Measurements from ENCODE around the gene PTPRT.

PTPRT gene

DNA sequence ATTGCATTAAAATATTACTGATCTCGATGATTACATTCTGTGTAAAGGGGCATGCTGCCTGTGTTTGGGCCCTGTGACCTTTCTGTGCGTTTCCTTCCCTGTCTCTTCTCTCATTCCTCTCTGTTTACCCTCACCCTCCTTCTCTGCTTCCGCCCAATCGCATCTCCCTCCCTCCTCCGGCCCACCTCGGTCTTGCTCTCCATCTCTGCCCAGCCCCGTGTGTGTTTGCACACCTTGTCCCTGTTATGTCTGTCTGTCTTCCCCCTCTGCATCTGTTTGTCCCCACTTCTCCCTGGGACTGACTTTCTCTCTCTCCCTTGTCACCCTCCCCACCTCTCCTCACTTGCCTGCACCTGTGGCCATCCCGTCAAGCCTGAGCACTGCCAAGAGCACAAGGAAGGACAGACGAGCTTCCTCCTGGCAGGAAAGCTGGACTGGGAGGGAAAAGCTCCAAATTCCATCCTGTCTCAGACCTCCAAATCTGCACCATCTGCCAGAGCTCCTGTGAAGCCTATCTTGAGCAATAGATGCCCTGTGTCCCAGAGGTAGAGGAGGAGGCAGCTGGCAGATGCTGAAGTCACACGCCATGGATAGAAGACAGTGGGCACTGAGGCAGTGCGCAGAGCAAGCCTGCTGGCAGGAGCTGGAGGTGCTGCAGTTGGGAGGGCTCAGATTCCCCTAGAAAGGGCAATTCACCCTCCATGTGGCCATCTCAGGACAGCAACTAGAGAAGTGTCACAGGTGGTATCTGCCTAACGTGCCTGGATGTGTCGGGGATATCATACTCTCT, 172.3 kb downstream of the PTPRT start:
- FAIRE-seq: no peak

DNA sequence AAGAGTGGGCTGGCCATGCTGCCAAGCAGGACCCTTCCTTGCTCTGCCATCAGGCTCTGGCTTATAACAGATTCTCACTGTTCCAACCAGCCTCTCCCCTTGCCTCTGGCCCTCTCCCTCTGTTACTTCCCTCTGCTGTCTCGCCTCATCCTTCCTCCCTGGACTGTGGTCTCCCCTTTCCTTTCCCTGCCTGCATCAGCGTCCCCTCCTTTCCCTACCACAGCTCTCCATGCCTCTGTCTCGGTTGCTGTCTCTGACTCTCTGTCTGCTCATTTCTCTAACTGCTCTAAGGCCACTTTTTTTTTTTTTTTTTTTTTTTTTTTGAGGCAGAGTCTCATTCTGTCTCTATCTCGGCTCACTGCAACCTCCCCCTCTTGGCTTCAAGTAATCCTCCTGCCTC, 173.4 kb downstream of the PTPRT start:
- no peak for FAIRE-seq

DNA sequence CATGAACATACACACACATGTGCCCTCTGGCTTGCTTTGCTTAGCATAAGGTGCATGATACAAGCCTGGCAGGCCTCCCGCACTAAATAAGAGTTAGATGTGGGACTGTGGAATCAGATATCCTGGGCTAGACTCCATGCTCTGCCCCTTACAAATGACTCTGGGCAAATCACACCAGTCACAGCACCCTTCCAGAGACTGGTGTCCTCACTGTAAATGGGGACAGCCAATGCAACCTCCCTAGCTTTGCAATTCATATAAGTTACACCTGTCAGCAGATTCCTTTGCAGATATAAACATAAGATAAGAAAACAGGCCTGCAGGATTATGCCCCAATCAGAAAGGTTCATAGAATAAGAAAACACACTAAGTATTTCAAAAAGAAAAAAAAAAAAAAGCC, 174.1 kb downstream of the PTPRT start:
- no peak for FAIRE-seq

DNA sequence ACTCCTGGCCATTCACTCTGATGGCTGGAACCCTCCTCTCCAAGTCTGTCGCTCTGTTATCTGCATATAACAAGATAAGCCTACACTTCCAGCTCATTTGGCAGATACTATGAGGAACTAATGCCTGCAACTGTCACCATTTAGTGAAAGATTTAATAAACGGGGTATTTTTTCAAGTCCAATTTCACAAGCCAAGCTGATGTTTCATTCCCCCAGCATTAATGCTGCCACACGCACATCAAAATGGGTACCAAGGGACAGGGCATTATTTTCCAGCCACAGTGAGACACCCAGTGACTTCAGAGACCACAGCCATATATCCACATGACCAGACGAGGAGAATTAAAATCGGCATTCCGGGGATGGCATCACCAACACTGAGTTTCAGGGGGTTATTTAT, 175.5 kb downstream of the PTPRT start:
- FAIRE-seq: no peak

DNA sequence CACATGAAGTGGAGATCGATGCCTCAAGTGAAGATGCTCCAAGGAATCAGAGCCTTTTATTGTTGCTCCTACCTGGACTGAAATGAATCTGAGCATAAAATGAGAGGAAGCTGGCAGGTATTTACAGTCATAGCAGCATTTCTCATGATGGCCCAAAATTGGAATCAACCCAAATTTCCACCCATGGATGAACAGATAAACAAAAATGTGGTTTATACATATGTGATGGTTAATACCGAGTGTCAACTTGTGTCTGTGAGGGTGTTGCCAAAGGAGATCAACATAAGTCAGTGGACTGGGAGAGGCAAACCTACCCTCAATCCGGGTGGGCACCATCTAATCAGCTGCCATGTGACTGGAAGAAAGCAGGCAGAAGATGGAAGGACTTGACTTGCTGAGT, 178.2 kb downstream of the PTPRT start:
- no peak for FAIRE-seq

DNA sequence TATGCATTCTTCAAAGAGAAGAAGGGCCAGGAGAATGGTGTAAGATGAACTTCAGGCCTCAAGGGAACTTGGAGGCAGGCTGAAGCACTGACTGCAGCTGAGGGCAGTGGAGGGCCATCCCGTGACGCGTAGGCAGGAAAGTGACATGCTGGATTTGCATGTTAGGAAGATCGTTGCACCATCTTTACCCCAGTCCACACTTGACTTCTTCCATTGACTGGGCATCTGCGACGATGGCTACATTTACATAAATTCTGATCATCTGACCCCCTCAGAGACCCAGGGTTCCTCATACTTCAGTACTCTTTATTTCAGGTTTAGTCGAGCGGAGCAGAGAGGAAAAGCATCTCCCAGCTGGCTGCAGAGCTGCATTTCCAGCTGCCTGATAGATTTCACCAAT, 180.2 kb downstream of the PTPRT start:
- no peak for FAIRE-seq

DNA sequence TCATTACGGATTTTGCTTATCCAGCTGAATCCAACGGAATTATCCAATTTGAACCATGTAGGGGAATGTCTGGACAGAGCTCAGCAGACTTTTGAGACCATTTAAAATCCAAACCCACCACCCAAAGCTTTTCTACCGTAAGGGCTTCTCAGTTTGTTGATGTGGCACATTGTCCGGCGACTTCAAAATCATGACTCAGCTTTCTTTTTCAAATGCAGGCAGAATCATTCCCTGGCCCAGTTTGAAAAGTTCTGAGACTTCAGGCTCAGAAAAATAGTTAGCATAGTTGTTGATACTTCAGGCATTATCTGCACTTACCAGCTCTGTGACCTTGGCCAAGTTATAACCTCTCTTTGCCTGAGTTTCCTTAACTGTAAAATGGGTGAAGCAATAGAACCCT, 182.2 kb downstream of the PTPRT start:
- FAIRE-seq: no peak

DNA sequence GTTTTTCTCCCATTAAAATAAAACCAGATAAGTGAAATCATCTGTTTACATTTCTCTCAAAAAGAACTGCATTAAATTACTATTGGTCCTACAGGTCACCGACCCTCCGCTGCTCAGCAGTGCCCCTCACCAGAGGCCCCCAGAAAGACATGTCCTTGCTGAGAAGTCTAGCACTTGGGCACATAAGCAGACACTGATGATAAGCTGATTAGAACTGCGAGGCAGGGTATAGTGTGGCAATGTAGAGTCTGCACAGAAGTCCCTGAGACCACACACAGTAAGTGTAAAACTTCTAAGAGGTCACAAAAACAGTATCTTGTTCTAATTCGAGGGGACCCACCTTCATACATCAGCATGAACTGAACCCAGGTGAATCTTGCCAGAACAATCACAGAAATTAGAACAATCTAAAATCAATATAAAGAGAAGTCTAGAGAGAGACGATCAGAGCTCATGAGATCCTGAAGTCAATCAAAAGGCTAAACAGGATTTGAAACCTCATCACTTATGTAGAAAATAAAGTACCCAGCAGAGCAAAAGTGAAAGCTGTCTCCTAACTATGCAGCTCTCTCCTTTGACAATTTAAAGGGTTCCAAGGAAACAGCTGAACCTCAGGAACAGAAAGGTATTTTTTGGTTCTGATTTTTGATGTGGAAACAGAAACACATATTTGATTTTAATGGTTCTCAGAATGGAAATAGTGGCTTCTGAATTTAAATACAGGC, 182.9 kb downstream of the PTPRT start:
- no peak for FAIRE-seq

DNA sequence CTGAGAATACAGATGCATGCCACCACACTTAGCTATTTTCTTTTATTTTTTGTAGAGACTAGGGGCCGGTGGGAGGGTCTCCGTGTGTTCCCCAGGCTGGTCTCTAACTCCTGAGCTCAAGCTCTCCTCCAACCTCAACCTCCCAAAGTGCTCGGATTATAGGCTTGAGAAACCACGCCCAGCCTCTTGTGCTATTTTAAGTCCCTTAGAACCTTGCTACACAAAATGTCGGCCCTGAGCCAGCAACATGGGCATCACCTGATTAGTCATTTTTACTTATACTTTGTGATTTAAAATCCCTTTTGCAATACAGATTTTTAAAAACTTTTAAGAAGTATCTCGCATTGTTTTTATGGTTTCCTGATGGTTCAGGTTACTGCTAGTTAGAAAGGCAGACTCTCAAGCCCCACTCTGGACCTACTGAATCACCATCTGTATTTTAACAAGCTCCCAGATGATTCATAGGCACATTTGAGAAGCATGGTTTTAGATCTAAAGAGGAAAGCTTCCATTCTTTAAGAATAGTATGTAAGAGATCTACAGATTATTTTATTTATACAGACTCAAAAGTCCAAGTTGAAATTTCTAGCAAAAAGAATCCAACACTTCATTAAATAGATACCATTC, 186.3 kb downstream of the PTPRT start:
- no peak for FAIRE-seq

DNA sequence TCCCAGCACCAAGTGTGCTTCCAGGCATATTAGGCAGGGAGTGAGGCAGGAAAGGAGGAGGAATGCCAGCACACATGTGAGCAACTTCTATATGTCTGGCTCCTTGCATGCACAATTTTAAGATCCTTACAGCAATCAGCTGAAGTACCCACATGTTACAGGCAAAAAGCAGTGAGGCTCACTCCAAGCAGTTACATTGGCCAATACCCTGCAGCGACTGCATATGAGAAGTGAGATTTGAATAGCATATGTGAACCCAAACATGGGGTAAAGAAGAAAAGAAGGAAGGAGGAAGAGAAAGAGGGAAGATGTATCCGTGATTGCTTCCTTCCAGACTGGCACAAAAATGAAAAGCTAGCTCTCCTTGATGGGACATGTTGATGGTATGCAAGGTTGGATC, 193.6 kb downstream of the PTPRT start:
- FAIRE-seq: no peak

DNA sequence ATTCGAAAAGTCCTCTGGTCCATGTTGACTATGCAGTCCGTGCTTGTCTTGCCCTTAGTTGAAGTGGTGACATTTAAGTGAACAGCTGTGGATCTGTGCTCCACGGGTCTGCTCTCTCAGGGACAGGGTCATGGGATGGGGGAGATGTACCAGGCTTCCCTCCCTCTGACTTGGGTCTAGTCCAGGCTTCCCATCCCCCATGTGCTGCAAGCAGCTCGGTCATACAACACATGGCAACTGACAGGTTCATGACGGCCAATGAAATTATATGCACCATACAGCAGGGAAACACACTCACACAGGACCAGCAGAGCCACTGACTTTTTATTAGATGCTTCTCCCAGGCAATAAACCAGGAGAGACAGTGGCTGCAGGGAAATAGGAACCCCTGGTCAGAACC, 201.4 kb downstream of the PTPRT start:
- FAIRE-seq: no peak

DNA sequence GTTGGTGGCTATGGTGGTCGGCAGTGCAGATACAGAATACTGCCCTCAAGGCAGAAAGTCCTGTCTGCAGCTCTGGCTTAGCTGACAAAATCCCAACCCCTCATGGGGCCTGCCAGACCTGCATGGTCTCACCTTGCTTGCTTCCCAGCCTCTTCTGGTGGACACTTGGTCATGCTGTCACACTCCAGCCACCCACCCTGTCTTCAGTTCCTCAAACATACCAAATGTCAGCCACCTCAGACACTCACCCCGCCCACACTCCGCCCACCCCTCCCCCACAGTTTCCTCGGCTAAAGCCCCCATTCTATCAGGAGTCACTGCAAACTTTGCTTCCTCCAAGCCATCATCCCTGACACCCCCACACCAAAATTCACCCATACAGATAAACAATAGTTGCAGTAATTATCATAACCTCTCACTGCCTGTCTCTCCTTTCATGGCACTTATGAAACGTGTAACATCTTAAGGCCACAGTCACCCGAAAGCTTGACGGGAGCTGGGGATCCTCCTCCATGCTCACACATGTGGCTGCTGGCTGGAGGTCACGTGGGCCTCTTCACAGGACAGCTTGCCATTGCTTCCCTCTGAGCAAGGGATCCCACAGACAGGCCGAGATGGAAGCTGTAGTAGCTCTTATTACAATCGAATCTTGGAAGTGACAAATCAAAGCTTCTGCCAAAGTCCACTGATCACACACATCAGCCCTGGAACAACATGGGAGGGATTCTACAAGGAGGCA, 202.2 kb downstream of the PTPRT start:
- FAIRE-seq: no peak

DNA sequence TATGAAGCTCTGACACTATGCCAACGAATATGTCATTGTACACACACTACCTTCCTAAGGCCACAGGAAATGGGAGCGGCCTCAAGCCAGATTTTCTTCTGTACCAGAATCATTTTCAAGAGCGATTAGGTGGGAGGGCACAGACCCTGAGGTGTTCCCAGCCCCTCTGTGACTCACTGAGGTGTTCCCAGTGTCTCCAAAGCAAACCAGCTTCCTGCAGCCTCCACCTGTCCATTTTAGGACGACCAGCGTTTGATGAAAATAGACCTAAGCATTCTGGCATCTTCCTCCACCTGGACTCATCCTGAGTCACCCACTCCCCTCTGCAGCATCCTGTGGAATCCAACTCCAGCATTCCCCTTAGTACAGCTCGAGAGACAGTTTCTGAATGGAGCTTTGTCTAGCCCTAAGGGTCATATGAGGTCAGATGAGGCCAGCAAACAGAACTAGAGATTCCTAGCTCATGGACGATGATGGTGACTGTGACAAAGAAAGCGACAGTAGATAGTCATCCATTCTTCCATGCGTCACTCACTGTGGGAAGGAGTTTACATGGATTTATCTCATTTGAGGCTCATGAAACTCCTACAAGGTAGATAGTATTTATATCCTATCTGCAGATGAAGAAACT, 203.4 kb downstream of the PTPRT start:
- no peak for FAIRE-seq

DNA sequence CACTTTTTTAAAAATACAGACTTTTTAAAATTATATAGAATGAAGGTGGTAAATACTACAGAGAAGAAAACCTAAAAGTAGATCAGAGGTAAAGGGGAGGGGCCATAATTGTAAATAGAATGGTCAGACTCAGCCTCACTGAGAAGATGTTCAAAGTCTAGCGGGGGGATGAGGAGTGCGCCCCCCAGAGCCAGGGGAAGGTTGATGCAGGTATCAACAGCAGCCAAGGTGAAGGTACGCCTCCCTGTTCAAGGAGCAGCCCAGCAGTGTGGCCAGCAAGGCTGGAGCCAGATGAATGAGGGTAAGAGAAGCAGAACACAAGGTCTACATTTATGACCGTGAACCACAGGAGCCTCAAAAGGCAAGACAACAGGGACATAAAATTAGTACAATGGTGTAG, 204.1 kb downstream of the PTPRT start:
- no peak for FAIRE-seq

DNA sequence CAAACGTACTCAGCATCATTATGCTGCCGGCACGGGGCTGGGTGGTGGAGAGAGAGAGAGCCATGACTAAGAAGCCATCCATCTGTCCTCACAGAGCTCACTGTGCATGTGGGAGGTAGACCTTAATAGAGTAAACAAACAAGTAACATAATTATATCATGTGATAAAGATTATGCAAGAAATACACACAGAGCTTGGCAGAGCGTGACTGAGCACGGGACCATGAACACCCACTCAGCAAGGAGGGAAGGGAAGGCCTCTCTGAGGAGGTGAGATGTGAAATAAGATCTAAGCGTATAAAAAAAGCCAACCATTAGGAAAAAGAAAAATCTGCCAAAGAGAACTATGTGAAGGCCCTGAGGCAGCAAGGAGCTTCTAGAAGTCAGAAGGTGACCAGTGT, 207.5 kb downstream of the PTPRT start:
- no peak for FAIRE-seq

DNA sequence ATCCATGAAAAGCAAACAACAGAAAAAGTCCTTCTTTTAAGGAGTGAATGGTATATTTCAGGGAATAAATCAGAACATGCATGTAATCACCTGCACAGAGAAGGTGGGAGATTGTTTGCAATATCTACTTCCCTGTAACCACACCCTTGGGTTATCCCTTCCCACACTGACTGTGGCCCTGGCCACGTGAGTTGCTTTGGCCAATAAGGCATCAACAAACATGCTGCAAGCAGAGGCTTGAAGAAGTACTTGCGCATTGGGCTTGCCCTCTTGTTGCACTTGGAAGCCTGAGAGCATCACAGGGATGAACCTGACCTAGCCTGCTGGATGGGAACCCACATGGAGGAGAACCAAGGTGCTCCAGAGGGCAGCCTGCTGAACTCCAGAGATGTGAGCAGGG, 208.5 kb downstream of the PTPRT start:
- FAIRE-seq: no peak

DNA sequence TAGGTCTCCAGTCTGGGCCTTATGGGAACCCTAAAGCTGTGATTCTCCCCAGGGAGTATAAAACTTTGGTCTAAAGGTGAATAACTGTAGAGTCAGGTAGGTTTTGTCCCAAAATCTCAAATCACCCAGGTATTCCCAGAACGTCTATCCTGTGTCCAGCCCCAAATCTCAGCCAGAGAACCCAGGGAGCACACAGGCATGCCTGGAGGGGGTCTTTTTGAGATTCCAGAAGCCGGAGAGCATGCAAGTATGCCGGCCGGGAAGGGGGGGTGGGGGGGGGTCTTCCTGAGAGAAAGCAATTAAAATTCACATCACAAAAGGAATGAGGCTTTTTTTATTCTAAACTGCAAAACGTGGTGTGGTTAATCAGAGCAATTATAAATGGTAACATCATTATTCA, 210.0 kb downstream of the PTPRT start:
- no peak for FAIRE-seq

DNA sequence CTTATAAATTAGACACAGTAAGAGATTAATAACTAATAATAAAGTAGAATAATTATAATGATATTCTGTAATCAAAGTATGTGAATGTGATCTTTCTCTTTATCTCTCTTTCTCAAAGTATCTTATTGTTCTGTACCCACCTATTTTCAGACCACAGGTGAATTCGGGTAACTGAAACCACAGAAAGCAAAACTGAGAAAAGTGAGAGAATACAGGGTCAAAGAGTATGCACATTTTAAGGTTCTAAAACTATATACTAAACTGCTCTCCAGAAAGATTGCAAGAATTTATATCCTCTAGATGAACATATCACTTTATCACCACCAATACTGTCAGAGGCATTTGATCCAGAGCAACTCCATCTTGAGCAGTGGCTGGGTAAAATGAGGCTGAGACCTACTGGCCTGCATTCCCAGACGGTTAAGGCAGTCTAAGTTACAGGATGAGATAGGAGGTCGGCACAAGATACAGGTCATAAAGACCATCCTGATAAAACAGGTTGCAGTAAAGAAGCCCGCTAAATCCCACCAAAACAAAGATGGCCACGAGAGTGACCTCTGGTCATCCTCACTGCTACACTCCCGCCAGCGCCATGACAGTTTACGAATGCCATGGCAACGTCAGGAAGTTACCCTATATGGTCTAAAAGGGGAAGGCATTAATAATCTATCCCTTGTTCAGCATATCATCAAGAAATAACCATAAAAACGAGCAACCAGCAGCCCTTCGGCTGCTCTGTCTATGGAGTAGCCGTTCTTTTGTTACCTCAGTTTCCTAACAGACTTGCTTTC, 211.3 kb downstream of the PTPRT start:
- FAIRE-seq: no peak

DNA sequence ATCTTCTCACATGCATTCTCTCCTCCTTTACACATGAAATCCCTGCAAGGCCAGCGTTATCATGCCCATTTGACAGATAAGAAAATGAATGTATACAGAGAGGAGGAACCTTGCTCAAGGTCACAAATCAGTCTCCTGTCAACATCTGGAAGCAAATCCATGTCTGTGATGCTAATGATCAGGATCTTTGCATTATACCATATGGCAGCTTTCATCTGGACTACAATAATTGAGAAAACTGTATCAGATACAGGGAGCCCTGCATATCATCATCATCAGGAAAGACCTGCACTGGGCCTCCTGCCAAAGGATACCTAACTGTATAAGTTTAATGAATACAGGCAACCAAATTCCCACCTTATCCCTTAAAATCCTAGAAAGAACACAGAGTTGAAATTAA, 213.7 kb downstream of the PTPRT start:
- no peak for FAIRE-seq

DNA sequence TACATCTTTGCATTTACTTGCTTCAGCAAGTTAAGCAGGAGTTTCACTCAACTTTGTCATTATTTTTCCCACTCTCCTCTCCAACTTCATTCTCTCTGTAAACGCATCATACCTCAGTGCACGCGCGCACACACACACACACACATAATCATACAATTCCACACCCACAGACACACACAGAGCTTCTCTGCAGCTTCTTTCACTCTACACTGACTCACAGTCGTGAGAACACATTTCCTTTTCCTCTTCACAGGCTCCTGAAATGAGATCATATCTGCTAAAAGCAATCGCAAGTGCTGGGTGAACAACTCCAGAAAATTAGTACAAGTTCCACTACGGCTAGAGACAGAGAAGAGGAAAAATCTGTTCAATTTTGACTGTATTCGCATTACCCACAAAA, 215.4 kb downstream of the PTPRT start:
- FAIRE-seq: no peak

DNA sequence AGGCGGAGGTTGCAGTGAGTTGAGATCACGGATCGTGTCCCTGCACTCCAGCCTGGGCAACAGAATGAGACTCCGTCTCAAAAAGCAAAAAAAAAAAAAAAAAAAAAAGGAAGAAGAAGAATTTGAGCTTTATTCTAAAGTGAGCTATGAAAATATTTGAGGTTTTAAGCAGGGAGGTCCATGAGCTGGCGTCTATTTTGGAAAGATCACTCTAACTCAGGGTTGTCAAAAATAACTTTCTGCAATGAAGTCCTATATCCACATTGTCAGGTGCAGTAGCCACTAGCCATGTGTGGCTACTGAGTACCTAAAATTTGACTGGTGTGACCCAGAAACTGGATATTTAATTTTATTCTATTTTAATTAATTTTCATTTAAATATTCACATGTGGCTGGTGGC, 217.1 kb downstream of the PTPRT start:
- no peak for FAIRE-seq

DNA sequence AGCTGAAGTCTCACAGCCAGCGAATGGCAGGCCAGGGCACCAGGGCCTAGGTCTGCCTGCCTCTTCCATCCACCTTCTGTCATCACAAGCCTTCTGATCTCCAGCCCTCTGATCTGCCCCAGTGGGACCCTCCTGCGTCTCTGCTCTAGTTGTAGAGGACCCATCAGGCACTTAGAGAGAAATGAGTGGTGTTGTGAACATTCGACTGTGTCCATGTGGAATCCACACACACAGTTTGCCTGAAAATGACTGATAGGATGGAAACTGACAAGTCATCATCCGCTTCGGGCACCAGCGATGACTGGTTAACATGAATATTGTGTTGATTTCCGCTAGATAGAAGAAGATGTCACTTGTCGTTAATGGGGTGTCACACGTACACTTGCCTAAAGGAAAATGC, 221.0 kb downstream of the PTPRT start:
- FAIRE-seq: no peak

Measured in colon (tissue), 2 donors.